Stimulated activated CD4-positive, alpha-beta T cell treated with anti-CD3 and anti-CD28 coated beads, TNF-alpha, amount 100 ng/mL, for 48 hours (primary cell): Measurements from ENCODE around the gene TMEM231.

Experiments used
- DNase-seq, 3 donors: peaks; one replicate each; pipeline ENCODE4 v3.0.0-alpha.2; 2020; ENCODE audit warnings: low read depth in 3 of 3

The TMEM231 gene

DNA sequence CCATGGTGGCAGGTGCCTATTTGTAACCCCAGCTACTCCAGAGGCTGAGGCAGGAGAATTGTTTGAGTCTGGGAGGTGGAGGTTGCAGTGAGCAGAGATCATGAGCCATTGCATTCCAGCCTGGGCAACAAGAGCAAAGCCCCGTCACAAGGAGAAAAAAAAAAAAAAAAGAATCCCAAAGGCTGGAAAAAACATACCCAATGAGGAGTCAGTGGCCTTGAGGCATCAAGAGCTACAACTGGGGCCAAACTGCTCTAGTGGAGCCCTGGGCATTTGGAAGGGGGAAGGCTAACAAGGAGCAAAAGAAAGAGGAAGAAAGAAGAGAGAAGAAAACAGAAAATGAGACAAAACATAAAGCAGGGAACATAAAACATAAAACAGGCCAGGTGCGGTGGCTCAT, 67.7 kb downstream of the TMEM231 start:
- DNase-seq, result no peak
